Activated CD4-positive, alpha-beta T cell treated with anti-CD3 and anti-CD28 coated beads for 48 hours (primary cell): ENCODE results near the gene IGSF11.
"Not testable (repeated sequence)": the region's sequence is repeated elsewhere in the genome, so short reads cannot be mapped to it uniquely, and the experiment has no call there.

ENCODE experiments used
- DNase-seq: peaks from one replicate; pipeline ENCODE4 v3.0.0-alpha.2; 2020

The IGSF11 gene

DNA sequence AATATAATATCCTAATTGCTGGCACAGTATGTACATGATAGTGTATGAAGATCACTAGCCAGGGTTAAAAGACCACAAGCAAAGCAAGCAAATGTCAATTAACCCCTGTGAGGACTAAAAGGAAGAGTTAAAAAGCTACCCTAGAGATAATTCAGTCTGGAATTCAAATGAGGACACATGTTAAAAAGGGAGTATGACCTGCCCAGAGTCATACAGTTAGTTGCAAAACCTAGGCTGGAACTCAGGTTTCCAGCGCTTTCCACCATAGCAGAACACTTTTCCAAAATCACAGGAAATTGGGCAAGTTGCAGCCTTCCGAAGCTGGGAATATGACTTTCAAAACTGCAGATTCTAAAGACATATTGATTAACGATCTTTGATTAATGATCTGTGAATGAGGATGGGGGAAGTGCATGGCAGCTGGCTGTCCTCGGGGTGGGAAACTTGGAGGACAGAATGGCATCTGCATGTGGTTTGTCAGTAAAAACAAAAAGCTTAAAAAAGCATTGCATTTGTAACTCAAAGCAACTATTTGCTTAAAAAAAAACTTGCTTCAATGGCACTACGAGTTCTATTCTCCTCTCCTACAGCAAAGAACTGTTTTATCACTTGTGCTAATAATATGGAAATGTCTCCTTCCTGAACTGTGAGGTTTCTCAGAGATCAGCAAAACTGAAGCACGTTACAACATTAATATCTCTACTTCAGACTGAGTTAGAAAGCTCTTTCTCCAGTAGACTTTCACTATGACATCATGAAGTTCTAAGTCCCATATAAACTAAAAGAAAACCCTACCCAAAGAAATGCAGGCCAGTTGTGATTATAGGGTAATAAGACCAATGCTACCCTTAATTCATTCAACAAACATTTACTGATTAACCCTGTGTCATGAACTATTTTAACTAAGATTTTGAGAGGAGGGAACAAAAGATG is 46.2 kb downstream of the IGSF11 start:
- no peak for DNase-seq

DNA sequence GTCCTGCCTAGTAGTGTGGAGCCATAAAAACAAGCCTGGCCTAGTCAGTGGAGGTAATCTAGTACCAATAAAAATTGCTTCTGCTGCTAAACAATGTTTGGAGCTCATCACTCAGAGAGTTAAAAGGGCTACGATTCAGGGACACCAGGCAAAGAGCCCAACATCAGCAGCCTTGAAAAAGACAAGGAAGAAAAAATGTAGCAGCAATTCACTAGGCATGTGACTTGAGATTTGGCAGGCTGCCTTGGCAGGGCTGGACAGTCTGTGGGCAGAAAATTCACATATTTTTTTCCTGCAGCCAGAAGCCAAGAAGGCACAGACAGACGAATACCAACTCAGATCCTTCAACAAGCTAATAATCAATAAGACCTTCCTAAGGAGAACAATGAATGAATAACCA is 47.2 kb downstream of the IGSF11 start:
- DNase-seq: no peak

DNA sequence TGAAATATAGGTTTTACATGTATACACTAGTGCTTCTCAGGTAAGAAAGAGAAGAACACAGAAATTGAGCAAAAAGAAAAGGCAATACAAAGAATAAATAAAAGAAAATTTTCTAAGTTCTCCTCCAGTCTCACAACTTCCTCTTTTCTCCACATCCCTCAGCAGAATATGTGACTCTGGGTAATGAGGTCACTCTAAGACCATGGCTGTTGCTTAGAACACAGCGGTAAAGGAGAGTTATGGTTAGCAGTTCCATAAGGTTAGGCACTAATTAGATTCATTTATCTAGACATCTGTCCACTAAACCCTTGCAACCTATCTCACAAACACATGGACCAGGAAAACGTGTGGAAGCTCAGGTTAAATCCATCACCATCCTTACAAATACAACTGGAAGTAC is 47.9 kb downstream of the IGSF11 start:
- DNase-seq: no peak

DNA sequence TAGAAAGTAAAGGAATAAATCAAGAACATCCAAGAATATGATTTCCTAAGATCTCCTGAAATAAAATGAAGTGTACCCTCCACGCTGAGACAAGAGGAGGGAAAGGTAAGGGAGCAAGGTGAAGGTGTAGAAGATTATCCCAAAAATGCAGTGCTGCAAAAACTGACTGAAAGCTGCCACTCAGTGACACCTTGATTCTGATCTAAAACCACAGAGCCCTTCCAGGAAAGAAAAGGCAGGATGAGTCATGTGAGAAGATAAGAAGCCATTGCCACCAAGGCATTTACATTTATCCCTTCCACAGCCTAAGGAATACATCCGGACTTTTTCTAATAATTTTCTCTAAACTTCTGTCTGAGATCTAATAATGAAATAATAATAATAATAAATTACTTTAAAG is 49.9 kb downstream of the IGSF11 start:
- DNase-seq: peak; percentile 4

DNA sequence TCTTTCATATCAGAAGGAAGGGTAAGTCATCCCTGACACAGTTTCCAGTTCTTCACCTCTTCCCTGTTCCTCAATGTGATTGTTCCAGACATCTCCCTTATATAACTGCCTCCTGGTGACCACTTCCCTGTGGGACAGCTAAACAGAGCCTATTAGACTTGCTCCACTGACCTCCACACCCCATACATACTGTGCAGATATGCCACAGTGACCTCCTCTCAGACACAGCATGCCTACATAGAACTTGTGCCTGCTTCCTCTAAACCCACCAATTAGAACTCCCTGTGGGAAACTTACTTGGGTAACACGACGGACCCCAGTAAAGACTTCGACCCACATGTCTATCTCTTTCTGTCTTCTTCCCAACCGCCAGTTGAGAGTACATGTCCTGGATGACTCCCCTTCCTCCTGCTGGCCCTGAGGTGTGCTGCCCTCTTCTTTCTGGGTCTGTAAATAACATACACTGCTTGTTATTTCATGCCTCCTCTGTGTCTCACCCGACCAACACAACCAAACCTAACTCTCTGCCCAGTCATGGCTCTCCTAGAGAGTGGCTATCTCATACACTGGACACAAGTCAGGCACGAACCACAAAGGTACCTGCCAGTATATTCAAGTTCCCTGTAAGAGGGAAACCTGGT is 53.0 kb downstream of the IGSF11 start:
- DNase-seq: no peak

DNA sequence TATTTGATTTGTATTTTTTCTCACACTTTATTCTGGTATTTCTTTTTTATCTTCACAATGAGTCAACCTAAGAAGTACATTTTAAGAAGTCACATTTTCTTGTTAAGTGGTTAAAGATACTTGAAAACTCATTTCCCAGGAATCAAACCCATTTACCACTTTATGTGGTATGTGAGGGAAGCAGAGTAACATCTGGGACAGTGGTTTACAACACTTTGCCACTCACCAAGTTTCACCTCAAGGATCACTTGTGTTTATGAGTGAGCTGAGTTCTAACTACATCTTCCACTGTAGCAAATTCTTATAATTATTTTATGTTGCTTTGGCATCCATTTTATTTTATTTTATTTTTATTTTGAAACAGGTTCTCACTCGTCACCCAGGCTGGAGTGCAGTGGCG is 53.8 kb downstream of the IGSF11 start:
- DNase-seq: no peak

DNA sequence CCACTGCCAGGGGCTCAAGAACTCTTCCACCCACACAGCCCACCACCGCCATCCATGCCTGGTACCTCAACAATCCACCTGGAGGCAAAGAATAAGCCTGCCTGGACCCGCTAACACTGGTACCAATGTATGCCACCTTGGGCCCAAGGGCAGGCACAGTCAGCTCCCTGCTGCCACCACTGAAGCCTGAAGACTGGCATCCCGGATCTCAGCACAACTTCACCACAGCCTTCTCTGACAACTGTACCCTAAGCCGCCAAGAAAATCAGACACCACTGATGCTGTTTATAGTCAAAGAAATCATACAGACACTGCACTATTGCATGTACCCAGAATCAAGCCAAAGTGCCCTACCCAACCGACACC is 56.3 kb downstream of the IGSF11 start:
- DNase-seq: no peak

DNA sequence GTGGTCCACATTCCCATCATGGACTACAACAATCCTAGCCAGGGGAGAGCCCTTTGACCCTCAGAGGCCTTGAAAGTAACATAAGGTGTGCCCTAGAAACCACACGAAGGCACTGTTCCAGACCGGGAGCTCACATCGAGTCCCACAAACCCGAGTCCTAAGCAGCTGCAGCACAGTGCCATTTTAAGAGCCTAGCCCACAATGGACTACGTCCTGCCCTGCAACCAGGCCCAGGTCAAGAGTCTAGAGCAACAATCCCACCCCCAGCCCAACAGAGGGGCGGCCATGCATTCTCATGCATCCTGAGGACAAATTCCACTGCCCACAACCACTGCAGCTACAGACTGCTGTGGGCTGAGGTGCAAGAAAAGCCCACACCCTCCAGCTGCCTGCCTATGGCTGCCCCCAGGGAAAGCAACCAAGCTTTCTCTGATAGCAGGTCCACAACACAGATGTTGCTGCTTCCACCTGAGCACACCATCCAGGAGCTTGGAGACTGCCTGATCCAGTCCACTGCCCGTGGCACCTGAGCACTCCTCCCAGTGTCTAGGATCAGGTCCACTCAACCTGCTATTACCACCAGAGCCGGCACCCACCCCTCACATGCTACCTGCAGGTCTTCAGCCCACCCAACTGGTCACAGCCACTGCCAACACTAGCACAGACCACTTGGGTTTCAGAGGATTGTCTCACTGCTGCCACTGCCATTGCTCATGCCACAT is 56.8 kb downstream of the IGSF11 start:
- DNase-seq: no peak

DNA sequence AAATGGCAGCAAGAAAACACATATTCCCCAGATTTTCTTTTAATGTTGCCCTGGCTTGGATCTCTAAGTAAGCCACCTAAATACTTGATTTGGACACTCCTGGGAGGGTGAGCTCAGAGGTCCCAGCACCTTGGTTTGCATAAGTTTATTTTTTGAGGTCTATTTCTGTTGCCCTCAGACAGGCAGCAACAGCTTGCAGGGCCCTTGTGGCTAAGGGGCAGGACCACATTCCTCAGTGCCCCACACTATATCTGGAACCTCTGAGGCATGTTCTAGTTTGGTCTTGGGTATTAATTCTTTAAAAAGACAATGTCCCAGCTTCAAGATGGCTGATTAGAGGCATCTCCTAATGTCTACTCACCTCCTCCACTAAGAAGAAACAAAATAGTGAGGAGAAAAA is 57.5 kb downstream of the IGSF11 start:
- no peak for DNase-seq

DNA sequence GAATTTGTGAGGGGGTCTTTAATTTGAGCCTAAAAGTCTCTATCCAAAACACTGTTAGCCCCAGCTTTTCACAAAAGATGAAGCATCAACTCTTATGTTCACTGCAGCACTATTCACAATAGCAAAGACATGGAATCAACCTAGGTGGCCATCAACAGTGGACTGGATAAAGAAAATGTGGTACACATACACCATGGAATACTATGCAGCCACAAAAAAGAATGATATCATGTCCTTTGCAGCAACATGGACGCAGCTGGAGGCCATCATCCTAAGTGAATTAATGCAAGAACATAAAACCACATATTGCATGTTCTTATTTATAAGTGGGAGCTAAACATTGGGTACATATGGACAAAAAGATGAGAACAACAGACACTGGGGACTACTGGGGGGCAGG is 59.2 kb downstream of the IGSF11 start:
- not testable (repeated sequence) for DNase-seq

DNA sequence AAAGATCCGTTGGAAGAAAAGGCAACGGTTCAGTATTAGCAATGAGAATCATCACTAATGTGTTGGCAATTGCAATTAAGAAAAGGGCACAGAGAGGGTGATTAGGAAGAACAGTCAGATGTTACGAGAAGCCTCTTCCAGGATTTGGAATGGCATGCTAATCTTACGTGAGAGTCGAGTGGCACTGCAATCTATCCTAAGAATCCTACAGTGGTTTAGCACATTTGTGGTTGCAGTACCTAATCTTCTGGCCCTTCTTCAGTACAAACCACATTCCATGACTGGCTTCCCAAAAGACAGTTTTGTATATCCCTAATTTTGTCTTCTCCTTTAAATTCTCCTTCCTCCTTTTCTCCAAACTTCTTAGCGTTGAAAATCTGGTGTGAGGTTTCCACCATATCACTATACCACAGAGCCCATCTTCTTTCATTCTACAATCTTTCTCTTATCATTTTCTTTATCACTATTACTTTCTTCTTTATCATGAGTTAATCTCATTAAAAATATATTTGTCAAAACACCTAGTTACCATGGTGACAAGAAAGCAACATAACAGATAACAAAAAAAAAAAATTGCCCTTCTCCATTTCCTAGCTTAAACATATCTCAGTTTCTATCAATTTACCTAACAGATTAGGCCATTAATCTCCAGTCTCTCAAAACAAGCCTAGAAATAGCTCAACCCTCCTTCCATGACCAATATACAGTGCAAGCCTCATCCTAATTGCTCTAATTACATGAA is 60.1 kb downstream of the IGSF11 start:
- DNase-seq: no peak

DNA sequence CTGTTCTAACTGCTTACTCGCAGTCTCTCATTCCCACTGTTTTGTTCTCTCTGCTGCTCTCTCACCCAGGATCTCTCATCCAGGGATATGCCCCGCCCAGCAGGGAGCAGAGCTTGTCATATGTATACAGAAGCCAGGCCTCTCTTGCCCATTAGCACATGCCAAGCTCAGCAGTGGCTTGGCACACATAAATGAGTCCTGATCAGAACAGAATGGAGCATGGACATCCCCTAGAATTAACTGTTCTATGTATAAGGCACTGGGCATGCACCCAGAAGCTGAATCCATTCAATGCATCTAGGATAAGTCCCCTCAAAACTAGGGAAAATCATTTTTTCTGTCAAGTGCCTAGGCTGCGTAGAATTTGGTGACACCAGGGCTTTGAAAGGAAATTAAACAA is 61.6 kb downstream of the IGSF11 start:
- no peak for DNase-seq

DNA sequence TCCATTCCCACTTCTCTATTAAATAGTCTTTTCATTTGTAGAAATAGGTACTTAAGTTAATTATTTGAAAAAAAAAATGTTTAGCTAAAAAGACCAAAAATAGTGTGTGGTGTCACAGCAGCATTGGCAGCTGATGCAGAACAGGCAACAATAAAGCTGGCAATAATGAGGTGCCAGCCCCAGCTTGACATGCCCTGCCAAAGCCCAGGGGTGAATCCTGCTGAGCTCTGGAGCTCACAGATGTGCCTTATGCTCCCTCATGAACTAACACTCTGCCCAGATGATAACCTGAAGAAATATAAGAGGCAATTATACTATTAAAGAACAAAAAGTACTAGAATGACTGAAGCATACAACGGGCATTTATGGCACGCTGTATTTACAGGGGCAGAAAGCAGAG is 63.8 kb downstream of the IGSF11 start:
- DNase-seq: no peak

DNA sequence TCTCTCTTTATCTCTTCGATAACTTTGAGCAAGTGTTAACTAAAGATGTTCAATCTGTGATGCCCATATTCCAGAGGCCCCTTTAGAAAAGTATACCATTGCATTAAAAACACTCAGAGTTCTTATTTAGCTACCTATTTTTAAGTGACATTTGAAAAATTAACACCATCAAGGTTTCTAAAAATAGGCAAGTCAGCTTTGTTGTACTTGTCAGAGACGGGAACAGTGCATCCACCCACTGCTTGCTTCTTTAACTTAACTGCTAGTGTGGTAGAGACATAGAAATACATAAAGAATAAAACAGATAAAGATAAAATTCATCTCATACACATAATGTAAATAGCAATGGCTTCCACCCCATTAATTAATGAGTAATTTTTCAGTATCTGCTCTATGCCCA is 66.0 kb downstream of the IGSF11 start:
- DNase-seq: no peak

DNA sequence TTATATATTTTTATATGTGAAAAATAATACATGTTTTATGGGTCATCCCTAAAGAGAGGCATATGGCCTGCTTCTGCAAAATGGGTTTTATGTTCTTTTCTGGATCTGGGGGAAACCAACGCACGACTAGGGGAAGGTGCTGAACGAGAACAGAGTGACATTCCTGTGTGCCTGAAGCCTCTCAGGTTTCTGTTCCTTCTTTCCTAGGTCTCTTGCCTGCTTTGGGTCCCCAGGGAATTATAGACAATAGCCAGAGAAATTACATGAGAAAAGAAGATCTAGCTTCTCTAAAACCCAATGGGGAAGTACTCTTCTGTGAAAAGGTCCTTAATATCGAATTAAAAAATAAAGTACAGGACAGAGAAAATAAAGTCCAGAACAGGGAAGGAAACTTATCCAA is 66.5 kb downstream of the IGSF11 start:
- no peak for DNase-seq

DNA sequence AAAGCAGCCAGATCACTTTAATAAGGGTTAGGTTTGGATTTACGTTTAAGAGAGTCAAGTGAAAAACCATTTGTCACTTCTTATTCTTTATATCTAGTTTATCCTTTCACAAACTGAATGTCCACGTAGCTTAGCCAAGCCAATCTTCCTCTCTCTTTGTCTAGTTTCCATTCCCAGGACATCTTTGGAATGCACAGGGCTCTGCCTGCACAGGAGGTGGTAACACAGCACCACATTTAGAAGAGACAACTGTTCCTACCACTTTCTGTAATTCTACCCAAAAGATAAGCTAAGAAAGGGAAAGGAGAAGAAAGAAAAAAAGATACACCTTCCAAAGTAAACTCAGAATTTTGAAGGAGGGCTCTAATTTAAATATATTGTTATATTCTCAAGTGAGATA is 67.9 kb downstream of the IGSF11 start:
- DNase-seq: no peak

DNA sequence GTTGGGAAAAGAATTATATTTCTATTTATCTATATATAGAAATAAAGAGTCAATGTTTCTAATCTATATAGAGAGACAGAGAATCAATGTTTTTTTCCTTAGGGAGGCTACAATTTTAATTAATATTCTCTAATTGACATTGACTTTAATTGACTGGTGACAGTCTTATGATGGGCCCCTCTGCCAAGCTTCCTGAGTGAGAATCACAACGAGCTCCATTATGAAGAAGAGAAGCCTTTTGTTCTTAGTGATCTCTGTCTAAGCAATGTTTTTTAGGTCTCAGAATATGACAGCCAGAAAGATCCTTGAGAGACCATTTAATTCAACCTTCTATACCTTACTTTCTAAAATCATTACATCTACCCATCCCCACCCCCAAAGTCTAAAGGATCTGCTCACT is 70.9 kb downstream of the IGSF11 start:
- no peak for DNase-seq

DNA sequence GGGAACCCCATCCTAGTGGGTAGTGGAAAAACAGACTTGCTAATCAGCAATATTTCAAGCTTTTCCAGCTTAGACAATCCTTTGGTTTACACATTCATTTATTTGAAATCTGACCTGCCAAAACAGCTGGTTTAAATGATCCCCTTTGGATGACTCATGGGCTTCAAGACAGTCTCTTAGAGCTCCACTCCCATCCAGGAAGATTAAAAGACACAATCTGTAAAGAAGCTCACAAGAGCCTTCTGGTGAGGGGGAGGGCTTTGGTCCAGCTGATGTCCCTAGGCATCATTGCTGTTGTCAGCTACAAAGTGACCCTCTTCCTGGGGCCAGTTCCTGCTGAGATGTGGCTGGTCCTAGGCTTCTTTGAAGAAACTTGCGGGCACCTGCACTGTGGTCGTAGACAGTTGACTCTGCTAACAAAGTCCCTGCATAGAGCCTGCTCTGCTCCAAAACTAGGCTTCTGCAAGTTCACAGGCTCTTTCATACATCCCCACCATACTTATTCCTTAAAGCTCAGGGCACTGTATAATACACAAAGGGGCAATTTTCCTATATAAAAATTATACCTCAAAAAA is 73.7 kb downstream of the IGSF11 start:
- no peak for DNase-seq

DNA sequence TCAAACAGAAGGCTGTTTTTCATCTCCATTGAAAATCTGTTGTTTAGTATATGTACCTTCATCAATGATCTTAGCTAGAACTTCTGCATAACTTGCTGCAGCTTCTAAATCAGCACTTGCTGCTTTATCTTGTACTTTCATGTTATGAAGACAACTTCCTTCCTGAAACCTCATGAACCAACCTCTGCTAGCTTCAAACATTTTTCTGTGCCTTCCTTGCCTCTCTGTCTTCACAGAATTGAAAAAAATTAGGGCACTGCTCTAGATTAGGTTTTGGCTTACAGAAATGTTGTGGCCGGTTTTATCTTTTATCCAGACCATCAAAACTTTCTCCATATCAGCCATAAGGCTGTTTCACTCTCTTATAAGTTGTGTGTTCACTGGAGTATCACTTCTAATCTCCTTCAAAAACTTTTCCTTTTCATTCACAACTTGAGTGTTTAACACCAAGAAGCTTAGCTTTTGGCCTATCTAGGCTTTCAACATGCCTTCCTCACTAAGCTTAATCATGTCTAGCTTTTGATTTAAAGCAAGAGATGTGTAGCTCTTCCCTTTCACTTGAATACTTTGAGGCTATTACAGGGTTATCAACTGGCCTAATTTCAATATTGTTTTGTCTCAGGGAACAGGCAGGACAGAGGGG is 78.6 kb downstream of the IGSF11 start:
- DNase-seq: no peak

DNA sequence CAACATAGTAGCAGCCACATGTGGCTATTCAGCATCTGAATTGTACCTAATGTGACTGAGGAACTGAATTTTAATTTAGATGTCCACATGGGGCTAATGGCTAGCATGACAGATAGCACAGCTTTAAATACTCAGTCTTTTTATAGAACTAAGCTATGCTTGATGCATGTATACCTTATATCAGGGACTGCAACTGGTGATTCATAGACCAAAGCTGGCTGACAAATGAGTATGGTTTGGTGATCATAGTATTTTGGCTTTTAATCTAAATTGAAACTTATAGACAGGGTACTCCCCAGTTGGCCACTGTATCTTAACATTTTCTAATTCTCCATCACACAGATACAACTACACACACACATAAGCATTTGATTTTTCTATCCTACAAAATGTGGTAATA is 83.6 kb downstream of the IGSF11 start:
- DNase-seq: no peak

DNA sequence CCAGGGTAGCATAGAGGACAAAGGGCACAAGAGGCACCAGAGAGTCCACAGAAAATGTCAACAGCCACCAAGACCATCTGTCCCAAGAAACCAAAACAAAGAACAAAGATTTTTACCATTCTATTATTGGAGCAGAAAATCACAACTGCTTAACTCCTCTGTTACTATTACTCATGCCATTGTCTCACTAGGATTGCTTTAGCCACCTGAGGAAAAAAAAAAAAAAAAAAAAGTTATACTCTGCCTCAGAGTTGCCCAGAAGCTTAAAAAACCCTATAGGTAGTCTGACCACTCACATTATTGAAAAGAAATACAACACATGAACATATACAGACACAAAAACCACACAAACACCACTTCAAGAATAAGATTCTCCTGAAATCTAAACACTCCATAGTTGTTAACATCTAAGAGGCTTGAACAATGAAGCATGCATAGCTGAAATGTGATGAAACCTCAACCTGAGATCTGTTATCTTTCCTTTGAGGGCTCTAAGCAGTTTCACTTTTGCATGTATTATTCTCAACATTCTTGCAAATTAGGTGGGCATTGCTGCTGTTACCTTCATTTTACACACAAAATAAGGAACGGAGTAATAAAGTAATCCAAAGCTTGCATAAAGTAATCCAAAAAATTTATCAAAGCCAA is 85.4 kb downstream of the IGSF11 start:
- no peak for DNase-seq

DNA sequence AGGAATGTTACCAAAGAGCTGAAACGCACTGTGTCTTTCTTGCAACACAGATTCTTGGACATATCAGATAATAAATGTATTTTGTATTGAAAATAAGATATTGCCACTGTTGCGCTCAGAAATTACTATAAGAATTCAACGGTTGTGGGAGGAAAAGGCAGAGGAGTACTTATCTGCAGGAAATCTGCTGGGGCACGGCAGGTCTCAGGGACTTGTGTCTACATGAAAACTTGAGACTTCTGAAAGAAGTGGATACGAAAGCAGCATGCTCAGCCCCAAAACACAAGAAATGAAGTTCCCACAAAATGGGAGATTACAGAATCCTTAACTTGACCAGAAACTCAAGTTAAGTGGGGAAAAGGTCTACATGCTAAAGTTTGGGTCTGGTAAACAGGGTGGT is 86.5 kb downstream of the IGSF11 start:
- DNase-seq: no peak
